Kasumi-1 (cell line): ENCODE measurements around the gene PTCHD1.

Experiments
- DNase-seq, 2 experiments: peaks; one replicate each; lab custom pipeline; 2025; lab: John Stamatoyannopoulos, UW

The PTCHD1 gene

GRCh38 chrX:23398570-23398969, 63.9 kb downstream of the PTCHD1 start:
- no peak for DNase-seq

GRCh38 chrX:23403849-23404248, 69.2 kb downstream of the PTCHD1 start:
- peak; percentile 0 to 18 for DNase-seq

GRCh38 chrX:23422912-23423311, 88.3 kb downstream of the PTCHD1 start:
- no peak for DNase-seq

GRCh38 chrX:23434356-23434884, 99.8 kb downstream of the PTCHD1 start:
- no peak for DNase-seq

GRCh38 chrX:23435108-23435507, 100.5 kb downstream of the PTCHD1 start:
- DNase-seq, result no peak

GRCh38 chrX:23435575-23435974, 100.9 kb downstream of the PTCHD1 start:
- no peak for DNase-seq

GRCh38 chrX:23436875-23437274, 102.2 kb downstream of the PTCHD1 start:
- no peak for DNase-seq

GRCh38 chrX:23451266-23451665, 116.6 kb downstream of the PTCHD1 start:
- no peak for DNase-seq
